Activated naive CD8-positive, alpha-beta T cell (primary cell): ENCODE results near the gene REV3L.

Experiments used
- H3K27ac Mint-ChIP-seq: one replicate; pipeline ENCODE4 v1.8.0; 2021; ENCODE audit warnings: mixed read lengths
- H3K27me3 Mint-ChIP-seq: one replicate; pipeline ENCODE4 v1.8.0; 2021; ENCODE audit warnings: mixed read lengths
- H3K36me3 Mint-ChIP-seq: one replicate; pipeline ENCODE4 v1.8.0; 2021; ENCODE audit warnings: mixed read lengths
- H3K4me1 Mint-ChIP-seq: one replicate; pipeline ENCODE4 v1.8.0; 2021; ENCODE audit warnings: low read depth, mixed read lengths
- H3K4me3 Mint-ChIP-seq: one replicate; pipeline ENCODE4 v1.8.0; 2021; ENCODE audit warnings: mild to moderate bottlenecking, mixed read lengths
- H3K9me3 Mint-ChIP-seq: one replicate; pipeline ENCODE4 v1.8.0; 2021; ENCODE audit warnings: low read depth, mixed read lengths

Gene REV3L

DNA sequence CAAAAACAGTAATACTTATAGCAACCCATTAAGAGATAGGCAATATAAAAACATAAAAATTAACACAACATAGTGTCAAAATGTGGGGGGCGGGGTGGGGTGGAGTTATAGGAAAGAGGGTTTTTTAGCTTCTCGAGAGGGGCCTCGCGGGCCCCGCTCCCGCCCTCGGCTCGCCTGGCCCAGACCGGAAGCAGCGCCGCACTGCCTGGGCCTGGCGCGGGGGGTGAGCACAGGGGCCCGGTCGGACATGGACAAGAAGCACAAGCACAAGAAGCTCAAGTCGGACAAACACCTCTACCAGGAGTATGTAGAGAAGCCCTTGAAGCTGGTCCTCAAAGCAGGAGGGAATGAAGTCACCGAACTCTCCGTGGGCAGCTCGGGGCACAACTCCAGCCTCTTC, 53.4 kb downstream of the REV3L start:
- H3K27ac Mint-ChIP-seq = no peak overlapping the region
- H3K4me1 Mint-ChIP-seq = peaks cover 62% of the 10 kb centered on the region
- H3K9me3 Mint-ChIP-seq = peaks cover 16% of the 10 kb centered on the region
- H3K36me3 Mint-ChIP-seq = peaks cover 39% of the 10 kb centered on the region
- no peak overlapping the region for H3K4me3 Mint-ChIP-seq
- H3K27me3 Mint-ChIP-seq = no peaks in the 10 kb centered on the region

DNA sequence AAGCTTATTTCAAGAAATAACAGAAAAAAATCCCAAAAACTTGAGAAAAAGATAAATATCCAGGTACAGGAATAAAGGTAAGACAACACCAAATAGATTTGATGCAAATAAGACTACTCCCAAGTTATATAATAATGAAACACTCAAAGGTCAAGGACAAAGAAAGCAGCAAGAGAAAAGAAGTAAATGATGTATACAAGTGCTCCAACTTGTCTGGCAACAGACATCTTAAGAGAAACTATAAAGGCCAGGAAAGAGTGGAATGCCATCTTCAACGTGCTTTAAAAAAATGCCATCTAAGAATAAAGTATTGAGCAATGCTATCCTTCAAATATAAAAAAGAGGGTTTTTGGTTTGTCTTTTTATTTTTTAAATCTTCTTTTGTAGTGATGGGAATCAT, 54.2 kb downstream of the REV3L start:
- Mint-ChIP-seq H3K27me3 (no peaks in the 10 kb centered on the region), H3K4me3 (no peak overlapping the region), H3K36me3 (peaks cover 38% of the 10 kb centered on the region), H3K4me1 (peaks cover 66% of the 10 kb centered on the region), H3K9me3 (peaks cover 16% of the 10 kb centered on the region), H3K27ac (no peak overlapping the region)

DNA sequence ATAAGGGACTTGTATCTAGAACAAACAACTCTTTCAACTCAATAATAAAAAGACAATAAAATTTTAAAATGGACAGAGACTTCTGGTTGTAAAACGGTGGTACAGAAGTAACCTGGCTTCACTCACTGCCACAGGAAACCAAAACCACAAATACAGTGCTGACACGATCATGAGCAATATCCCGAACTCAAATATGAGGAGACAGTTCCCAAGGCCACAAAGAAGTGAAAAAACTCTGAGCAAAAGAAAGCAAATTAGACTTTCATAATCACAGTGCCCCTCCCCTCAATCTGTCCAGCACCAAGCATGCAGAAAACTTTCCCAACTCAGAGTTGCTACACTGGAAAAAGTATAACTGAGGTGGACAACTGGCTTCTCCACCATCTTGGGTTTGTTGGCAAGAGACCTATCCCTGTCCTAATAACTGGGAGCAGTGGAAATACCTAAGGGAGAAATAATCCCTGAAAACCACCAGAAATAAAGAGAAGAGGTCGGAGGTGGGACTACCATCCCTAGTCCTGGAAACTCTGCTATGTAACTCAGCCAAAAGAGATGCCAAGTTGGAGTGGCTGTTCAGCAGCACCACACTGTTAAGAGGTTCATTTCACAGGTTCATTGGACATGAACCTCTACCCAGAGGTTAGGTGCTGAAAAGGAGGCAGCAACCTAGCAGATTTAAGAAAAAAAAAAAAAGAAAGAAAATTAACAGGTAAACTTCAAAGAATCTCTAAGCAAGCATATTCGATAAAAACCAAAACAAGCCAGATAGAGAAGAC, 55.5 kb downstream of the REV3L start:
- H3K4me1 Mint-ChIP-seq = peaks cover 64% of the 10 kb centered on the region
- peak overlapping the region; percentile 51 for H3K27ac Mint-ChIP-seq
- H3K27me3 Mint-ChIP-seq = no peaks in the 10 kb centered on the region
- peaks cover 16% of the 10 kb centered on the region for H3K9me3 Mint-ChIP-seq
- H3K36me3 Mint-ChIP-seq = peaks cover 32% of the 10 kb centered on the region
- peak overlapping the region; percentile 72 for H3K4me3 Mint-ChIP-seq

DNA sequence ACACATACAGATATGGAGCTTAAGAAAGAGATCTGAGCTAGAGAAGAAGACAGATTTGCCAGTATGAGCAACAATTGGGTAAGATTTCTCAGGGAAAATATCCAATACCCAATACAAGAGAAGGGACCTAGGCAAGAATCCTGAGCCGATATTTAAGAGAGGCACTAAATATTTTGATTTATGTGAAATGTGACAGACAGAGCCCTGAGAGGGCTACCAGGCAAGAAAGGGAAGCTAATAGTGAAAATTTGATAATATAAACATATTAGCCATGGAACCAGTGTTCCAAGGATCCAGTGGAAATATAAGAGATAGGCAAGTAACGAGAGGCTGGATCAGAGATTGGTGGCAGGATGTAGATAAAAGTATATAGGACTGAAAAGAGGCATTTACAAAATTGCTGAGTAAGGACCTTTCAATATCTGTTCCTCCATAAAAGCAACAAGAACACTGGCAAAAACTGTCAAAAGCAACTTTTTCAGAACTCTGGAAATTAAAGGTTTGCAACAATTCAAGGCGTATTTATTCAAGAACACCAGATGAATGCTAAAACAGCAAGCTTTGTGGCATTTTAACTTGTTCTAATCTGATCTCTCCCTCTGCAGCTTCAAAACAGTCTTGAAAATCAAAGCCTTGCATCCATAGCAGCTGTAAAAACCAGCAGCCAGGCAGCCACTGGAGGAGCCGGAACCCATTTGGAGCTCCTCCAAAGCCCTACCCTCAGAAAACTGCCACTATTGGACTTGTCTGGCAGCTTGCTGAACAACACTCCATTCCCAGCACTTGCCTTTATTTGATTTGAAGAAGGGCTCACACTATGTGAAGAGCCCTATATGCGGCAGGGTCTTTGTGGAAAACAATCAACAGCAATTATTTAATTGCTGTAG, 58.8 kb downstream of the REV3L start:
- peaks cover 11% of the 10 kb centered on the region for H3K9me3 Mint-ChIP-seq
- H3K27ac Mint-ChIP-seq = no peak overlapping the region
- H3K4me3 Mint-ChIP-seq = no peak overlapping the region
- peaks cover 21% of the 10 kb centered on the region for H3K36me3 Mint-ChIP-seq
- H3K4me1 Mint-ChIP-seq = peaks cover 55% of the 10 kb centered on the region
- no peaks in the 10 kb centered on the region for H3K27me3 Mint-ChIP-seq

DNA sequence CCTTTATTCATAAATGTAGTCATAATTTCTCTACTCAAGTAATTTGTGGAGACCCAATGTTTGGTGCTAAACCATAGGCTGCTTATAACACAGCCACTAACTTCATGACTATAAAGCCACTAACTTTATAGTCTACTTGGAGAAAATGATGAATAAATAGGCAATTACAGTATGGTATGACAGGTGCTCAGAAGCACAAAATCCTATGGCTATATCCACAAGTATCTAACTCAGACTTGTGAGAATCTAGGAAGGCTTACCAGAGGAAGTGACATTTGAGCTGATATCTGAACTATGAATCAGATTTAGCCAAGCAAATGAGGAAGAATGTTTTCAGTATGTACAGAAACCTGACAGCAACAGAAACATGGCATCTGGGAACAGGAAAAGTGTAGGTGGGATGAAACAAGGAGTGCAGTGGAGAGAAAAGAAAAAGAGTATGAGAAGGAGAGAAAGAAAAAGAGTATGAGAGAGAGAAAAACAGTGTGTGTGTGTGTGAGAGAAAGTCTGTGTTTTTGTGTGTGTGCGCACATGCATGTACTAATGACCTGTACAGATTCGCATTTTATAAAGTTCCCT, 59.9 kb downstream of the REV3L start:
- H3K36me3 Mint-ChIP-seq = peaks cover 11% of the 10 kb centered on the region
- H3K4me1 Mint-ChIP-seq = peaks cover 53% of the 10 kb centered on the region
- no peak overlapping the region for H3K4me3 Mint-ChIP-seq
- H3K27me3 Mint-ChIP-seq = no peaks in the 10 kb centered on the region
- H3K9me3 Mint-ChIP-seq = peaks cover 2% of the 10 kb centered on the region
- H3K27ac Mint-ChIP-seq = no peak overlapping the region

DNA sequence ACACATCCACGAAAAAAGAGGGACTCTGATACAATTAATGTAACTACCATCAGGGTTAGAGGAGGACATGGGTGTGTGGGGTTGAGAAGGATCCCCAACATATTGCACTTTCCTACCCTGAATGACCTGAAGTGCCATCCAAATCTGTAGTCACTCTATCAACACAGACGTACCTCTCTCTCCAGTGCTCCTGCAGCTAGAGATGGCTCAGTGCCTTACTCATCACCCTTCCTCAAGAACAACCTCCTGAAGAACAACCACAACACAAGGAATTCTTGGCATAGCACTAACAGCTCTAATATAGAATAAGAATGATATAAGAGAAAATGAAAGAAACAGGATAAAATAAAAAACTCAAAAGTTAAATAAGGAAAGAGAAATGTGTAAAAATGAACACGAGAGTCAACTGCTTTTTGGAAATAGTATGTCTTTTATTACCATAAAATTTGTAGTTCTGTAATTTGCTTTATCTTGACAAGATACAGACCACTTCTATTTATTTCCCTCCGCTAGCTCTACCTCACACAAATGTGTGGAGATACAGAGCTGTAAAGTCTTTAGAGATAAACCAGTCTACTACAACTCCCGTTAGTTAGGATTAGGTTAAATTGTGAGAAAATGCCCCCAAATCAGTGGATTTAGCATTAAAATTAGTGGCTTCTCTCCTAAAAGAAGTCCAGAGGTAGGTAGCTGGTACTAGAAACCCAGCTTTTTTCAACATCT, 63.9 kb downstream of the REV3L start:
- H3K4me1 Mint-ChIP-seq = peaks cover 28% of the 10 kb centered on the region
- H3K27me3 Mint-ChIP-seq = no peaks in the 10 kb centered on the region
- H3K27ac Mint-ChIP-seq = no peak overlapping the region
- H3K4me3 Mint-ChIP-seq = no peak overlapping the region
- H3K9me3 Mint-ChIP-seq = no peaks in the 10 kb centered on the region
- H3K36me3 Mint-ChIP-seq = peaks cover 6% of the 10 kb centered on the region

- H3K4me3 Mint-ChIP-seq = no peak overlapping the region
- H3K36me3 Mint-ChIP-seq = peaks cover 6% of the 10 kb centered on the region
- peaks cover 16% of the 10 kb centered on the region for H3K4me1 Mint-ChIP-seq
- no peaks in the 10 kb centered on the region for H3K9me3 Mint-ChIP-seq
- no peak overlapping the region for H3K27ac Mint-ChIP-seq
- H3K27me3 Mint-ChIP-seq = no peaks in the 10 kb centered on the region
Measured at GRCh38 chr6:111417946-111418345, 65.1 kb downstream of the REV3L start.

DNA sequence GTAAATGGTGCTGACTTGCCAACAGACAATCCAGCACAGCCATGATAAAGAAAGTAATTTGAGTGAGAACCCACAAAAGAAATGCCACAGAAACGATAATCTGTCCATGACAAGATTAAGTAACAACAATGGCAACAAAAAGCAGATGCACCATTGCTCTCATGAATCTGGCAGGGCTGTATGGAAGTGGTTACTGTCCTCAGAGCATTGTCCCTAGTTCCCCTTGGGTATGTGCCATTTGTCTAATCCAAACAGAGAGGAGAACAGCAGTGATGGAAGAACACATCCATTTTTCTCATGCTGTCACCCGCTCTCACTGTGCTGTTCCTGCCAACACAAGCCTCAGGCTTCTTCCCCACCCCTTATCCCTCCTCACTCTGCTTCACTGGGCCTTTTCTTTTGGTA, 65.8 kb downstream of the REV3L start:
- Mint-ChIP-seq H3K36me3 (peaks cover 7% of the 10 kb centered on the region), H3K27me3 (no peaks in the 10 kb centered on the region), H3K4me1 (peaks cover 13% of the 10 kb centered on the region), H3K27ac (peak overlapping the region; percentile 16), H3K9me3 (no peaks in the 10 kb centered on the region), H3K4me3 (no peak overlapping the region)

DNA sequence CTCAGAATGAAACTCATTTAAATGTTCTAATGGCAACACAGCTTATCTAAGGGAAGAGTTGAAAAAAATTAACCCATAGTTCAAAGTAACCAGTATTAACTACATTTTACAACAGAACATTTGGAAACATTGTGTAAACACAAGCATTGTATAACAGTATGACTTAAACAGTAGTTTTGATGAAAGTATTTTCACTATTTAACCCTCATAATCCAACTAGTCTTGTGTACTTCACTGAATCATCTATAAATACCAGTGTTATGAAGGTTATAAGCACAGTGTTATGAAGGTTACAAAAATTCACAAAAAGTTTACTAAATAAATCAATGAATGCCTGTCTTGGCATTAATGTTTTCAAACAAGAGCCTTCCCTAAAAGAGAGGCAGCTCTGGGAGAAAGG, 66.5 kb downstream of the REV3L start:
- no peaks in the 10 kb centered on the region for H3K27me3 Mint-ChIP-seq
- no peaks in the 10 kb centered on the region for H3K9me3 Mint-ChIP-seq
- H3K36me3 Mint-ChIP-seq = peaks cover 7% of the 10 kb centered on the region
- peaks cover 10% of the 10 kb centered on the region for H3K4me1 Mint-ChIP-seq
- H3K27ac Mint-ChIP-seq = no peak overlapping the region
- H3K4me3 Mint-ChIP-seq = no peak overlapping the region

DNA sequence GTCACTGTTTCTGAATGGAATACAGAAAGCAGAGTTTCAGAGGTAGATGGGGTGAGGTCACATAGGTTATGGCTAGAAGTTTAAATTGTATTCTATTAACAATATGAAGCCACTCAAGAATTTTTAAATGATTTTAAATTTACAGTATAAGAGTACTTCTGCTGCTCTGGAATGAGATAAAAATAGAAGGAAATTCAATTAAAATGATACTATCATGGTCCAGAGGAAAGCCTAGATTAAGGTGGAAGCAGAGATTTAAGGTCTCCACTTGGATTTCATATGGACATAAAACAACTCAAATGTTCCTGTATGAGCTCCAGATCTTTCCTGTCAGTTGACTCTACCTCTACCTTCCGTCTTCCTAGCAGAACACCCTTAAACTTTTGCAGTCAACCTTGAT, 68.6 kb downstream of the REV3L start:
- Mint-ChIP-seq H3K36me3 (peaks cover 6% of the 10 kb centered on the region), H3K4me1 (peaks cover 6% of the 10 kb centered on the region), H3K9me3 (no peaks in the 10 kb centered on the region), H3K27me3 (no peaks in the 10 kb centered on the region), H3K4me3 (no peak overlapping the region), H3K27ac (no peak overlapping the region)

GRCh38 chr6:111411978-111412566, 70.9 kb downstream of the REV3L start:
- Mint-ChIP-seq H3K9me3 (no peaks in the 10 kb centered on the region), H3K4me1 (peaks cover 2% of the 10 kb centered on the region), H3K27me3 (no peaks in the 10 kb centered on the region), H3K36me3 (peaks cover 14% of the 10 kb centered on the region), H3K27ac (no peak overlapping the region), H3K4me3 (no peak overlapping the region)

DNA sequence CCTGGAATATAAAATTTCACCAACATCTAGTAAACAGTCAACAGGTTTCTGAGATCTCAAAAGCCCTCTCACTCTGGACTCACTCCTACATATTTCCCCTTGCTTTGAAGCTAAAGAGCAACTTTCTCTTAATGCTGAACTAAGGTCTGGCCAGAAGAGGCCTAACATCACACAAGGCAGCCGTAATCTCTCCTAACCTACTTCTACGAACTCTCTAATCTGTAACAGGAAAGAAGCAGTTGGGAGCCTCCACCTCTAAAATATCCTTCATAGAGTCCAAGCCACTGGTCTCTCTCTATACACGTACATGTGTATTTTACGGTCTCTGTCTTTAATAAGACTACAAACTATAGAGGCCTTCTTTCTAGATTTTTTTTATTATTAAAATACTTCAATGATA, 72.0 kb downstream of the REV3L start:
- peaks cover 20% of the 10 kb centered on the region for H3K36me3 Mint-ChIP-seq
- no peaks in the 10 kb centered on the region for H3K9me3 Mint-ChIP-seq
- H3K27ac Mint-ChIP-seq = no peak overlapping the region
- H3K4me3 Mint-ChIP-seq = no peak overlapping the region
- peaks cover 7% of the 10 kb centered on the region for H3K4me1 Mint-ChIP-seq
- no peaks in the 10 kb centered on the region for H3K27me3 Mint-ChIP-seq

DNA sequence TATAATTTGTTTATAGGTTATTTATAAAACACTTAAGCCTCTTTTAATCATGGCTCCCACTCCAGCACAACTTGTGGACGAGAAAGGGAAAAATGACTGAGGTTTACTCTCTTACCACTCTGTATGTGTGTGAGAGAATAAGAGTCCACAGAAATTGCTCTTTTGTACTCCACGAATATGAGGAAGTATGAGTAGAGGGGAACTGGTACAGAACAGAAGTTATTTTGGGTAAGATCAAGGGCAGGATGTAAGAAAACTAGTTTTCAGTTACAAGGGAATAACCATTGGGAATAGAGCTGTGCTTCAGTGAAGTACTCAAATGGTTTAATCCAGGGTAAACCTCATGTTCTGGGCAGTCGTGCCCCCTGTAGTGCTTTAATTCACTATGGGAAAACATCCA, 72.6 kb downstream of the REV3L start:
- Mint-ChIP-seq H3K27me3 (no peaks in the 10 kb centered on the region), H3K4me1 (peaks cover 9% of the 10 kb centered on the region), H3K36me3 (peaks cover 22% of the 10 kb centered on the region), H3K9me3 (no peaks in the 10 kb centered on the region), H3K27ac (no peak overlapping the region), H3K4me3 (no peak overlapping the region)

- Mint-ChIP-seq H3K27ac (no peak overlapping the region), H3K4me1 (peaks cover 9% of the 10 kb centered on the region), H3K9me3 (no peaks in the 10 kb centered on the region), H3K4me3 (no peak overlapping the region), H3K27me3 (no peaks in the 10 kb centered on the region), H3K36me3 (peaks cover 24% of the 10 kb centered on the region)
Measured at GRCh38 chr6:111409430-111409829, 73.6 kb downstream of the REV3L start.
